ENCODE results near the gene NCL.

The NCL gene

GRCh38 chr2:231463698-231464575 lies at the start of gene NCL:
Gene NCL (minus strand): TSS chr2:231464484. CDS start chr2:231464353, 131 bp downstream.
- peaks cover 53% of the 10 kb centered on the region for H4K20me1 ChIP-seq (ENCODE audit: insufficient read depth, low read length, poor library complexity, severe bottlenecking)
- H3K9me3 ChIP-seq (ENCODE audit: insufficient read depth, low read depth, low read length) = no peaks in the 10 kb centered on the region
- peaks cover 5% of the 10 kb centered on the region for H3K27me3 ChIP-seq (ENCODE audit: insufficient read depth, low read length, poor library complexity, severe bottlenecking)
- H3K36me3 ChIP-seq (ENCODE audit: insufficient read depth, low read length) = peaks cover 46% of the 10 kb centered on the region
- H3F3A ChIP-seq (ENCODE audit: low read depth) = no peaks in the 10 kb centered on the region
- H3K4me1 ChIP-seq (ENCODE audit: insufficient read depth, low read length, poor library complexity, severe bottlenecking) = peaks cover 47% of the 10 kb centered on the region
- H3K9ac ChIP-seq (ENCODE audit: low read depth, low read length, poor library complexity, severe bottlenecking) = peak within 1 kb of the TSS; percentile 96
- H3K4me2 ChIP-seq (ENCODE audit: low read depth, low read length, poor library complexity, severe bottlenecking) = peak within 1 kb of the TSS; percentile 97
- no peaks in the 10 kb centered on the region for H3K9me2 ChIP-seq (replicated peaks; ENCODE audit: low read depth, low read length)
- TF ChIP-seq, protein P1, sequence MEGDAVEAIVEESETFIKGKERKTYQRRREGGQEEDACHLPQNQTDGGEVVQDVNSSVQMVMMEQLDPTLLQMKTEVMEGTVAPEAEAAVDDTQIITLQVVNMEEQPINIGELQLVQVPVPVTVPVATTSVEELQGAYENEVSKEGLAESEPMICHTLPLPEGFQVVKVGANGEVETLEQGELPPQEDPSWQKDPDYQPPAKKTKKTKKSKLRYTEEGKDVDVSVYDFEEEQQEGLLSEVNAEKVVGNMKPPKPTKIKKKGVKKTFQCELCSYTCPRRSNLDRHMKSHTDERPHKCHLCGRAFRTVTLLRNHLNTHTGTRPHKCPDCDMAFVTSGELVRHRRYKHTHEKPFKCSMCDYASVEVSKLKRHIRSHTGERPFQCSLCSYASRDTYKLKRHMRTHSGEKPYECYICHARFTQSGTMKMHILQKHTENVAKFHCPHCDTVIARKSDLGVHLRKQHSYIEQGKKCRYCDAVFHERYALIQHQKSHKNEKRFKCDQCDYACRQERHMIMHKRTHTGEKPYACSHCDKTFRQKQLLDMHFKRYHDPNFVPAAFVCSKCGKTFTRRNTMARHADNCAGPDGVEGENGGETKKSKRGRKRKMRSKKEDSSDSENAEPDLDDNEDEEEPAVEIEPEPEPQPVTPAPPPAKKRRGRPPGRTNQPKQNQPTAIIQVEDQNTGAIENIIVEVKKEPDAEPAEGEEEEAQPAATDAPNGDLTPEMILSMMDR (conservative IDR thresholded peaks at IDR 0.05; ENCODE audit: low read length) = no peak
- no peak for TF ChIP-seq EZH2phosphoT487 (IDR thresholded peaks at IDR 0.05; ENCODE audit: borderline replicate concordance)
- H2AFZ ChIP-seq (ENCODE audit: low read length) = peak within 1 kb of the TSS; percentile 69
- H3K4me3 ChIP-seq (ENCODE audit: low read length, poor library complexity, severe bottlenecking) = peak within 1 kb of the TSS; percentile 86
- peaks cover 65% of the 10 kb centered on the region for H3K79me2 ChIP-seq (ENCODE audit: insufficient read depth, low read length)

DNA sequence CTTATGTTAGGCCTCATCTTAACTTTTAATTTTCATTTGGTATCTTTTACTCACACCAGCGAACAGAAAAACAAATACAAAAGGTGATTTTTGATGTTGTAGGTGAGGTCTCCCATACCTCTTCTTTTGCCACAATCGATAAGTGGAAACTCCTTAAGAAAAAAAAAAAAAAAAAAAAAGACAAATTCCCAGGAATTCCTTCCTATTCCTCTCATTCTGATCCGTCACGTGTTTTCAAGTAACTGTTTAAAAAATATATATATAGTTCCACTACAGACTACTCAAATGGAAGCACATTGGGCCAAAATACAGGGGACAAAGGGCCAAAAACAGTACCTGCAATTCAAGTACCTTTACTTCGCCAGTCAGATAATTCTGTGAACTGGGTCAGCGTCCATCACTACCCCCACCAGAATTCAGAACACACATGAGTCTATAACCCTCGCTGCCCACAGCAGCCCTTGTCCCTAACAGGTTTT lies 49.5 kb upstream of the NCL start:
- TF ChIP-seq EZH2phosphoT487 (IDR thresholded peaks at IDR 0.05; ENCODE audit: borderline replicate concordance) = no peak
- TF ChIP-seq, protein P1 (conservative IDR thresholded peaks at IDR 0.05; ENCODE audit: low read length) = no peak
- Histone ChIP-seq H3F3A (ENCODE audit: low read depth) (no peaks in the 10 kb centered on the region), H3K27me3 (ENCODE audit: insufficient read depth, low read length, poor library complexity, severe bottlenecking) (no peaks in the 10 kb centered on the region), H2AFZ (ENCODE audit: low read length) (peak overlapping the region; percentile 88), H3K4me1 (ENCODE audit: insufficient read depth, low read length, poor library complexity, severe bottlenecking) (peaks cover 28% of the 10 kb centered on the region), H4K20me1 (ENCODE audit: insufficient read depth, low read length, poor library complexity, severe bottlenecking) (no peaks in the 10 kb centered on the region), H3K9ac (ENCODE audit: low read depth, low read length, poor library complexity, severe bottlenecking) (peak overlapping the region; percentile 88), H3K4me3 (ENCODE audit: low read length, poor library complexity, severe bottlenecking) (peak overlapping the region; percentile 88), H3K36me3 (ENCODE audit: insufficient read depth, low read length) (no peaks in the 10 kb centered on the region), H3K79me2 (ENCODE audit: insufficient read depth, low read length) (peaks cover 19% of the 10 kb centered on the region), H3K9me3 (ENCODE audit: insufficient read depth, low read depth, low read length) (no peaks in the 10 kb centered on the region), H3K9me2 (replicated peaks; ENCODE audit: low read depth, low read length) (no peaks in the 10 kb centered on the region), H3K4me2 (ENCODE audit: low read depth, low read length, poor library complexity, severe bottlenecking) (peak overlapping the region; percentile 71)

DNA sequence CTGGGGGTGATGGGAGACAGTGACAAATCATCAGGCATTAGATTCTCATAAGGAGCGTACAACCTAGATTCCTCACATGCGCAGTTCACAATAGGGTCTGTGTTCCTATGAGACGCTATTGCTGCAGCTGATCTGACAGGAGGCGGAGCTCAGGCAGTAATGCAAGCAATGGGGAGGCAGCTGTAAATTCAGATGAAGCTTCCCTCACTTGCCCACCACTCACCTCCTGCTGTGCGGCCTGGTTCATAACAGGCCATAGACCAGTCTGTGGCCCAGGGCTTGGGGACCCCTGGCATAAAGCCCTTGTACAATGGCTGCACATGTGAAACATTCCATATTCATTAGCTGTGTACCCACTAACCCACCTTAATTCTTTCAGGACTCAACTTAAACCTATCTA lies 47.9 kb upstream of the NCL start:
- H3K27me3 ChIP-seq (ENCODE audit: insufficient read depth, low read length, poor library complexity, severe bottlenecking) = no peaks in the 10 kb centered on the region
- no peak overlapping the region for H3K4me3 ChIP-seq (ENCODE audit: low read length, poor library complexity, severe bottlenecking)
- no peak overlapping the region for H2AFZ ChIP-seq (ENCODE audit: low read length)
- H3K9me2 ChIP-seq (replicated peaks; ENCODE audit: low read depth, low read length) = no peaks in the 10 kb centered on the region
- H4K20me1 ChIP-seq (ENCODE audit: insufficient read depth, low read length, poor library complexity, severe bottlenecking) = no peaks in the 10 kb centered on the region
- H3K4me2 ChIP-seq (ENCODE audit: low read depth, low read length, poor library complexity, severe bottlenecking) = peak overlapping the region; percentile 71
- no peaks in the 10 kb centered on the region for H3F3A ChIP-seq (ENCODE audit: low read depth)
- no peak for TF ChIP-seq EZH2phosphoT487 (IDR thresholded peaks at IDR 0.05; ENCODE audit: borderline replicate concordance)
- TF ChIP-seq, protein P1 (conservative IDR thresholded peaks at IDR 0.05; ENCODE audit: low read length) = no peak
- peak overlapping the region; percentile 88 for H3K9ac ChIP-seq (ENCODE audit: low read depth, low read length, poor library complexity, severe bottlenecking)
- no peaks in the 10 kb centered on the region for H3K36me3 ChIP-seq (ENCODE audit: insufficient read depth, low read length)
- H3K4me1 ChIP-seq (ENCODE audit: insufficient read depth, low read length, poor library complexity, severe bottlenecking) = peaks cover 28% of the 10 kb centered on the region
- H3K9me3 ChIP-seq (ENCODE audit: insufficient read depth, low read depth, low read length) = no peaks in the 10 kb centered on the region
- peaks cover 19% of the 10 kb centered on the region for H3K79me2 ChIP-seq (ENCODE audit: insufficient read depth, low read length)

Measured in Loucy (cell line).